Hepatocyte (in vitro differentiated cells): Measurements from ENCODE around the gene HOXD12. TPM values are rescaled to one million over a fixed set of nuclear protein-coding genes. Genes with fewer than 3 reads are reported as not detected.

ENCODE experiments used
- DNase-seq: peaks from one replicate; pipeline ENCODE4 v3.0.0-alpha.2; 2016; ENCODE audit warnings: low spot score
- H2AFZ ChIP-seq: fragments of 200-600 bp; sonication (generic); 2 replicates; pipeline ENCODE4 v1.6.0; 2016; ENCODE audit warnings: antibody characterized with exemption, mild to moderate bottlenecking
- H3K27ac ChIP-seq: fragments of 200-600 bp; sonication (generic); 2 replicates; pipeline ENCODE4 v1.5.1; 2016; ENCODE audit warnings: mild to moderate bottlenecking
- H3K27me3 ChIP-seq: fragments of 200-600 bp; sonication (generic); 2 replicates; pipeline ENCODE4 v1.6.1; 2016
- H3K36me3 ChIP-seq: fragments of 200-600 bp; sonication (generic); replicated peaks from 2 replicates; pipeline ENCODE4 v1.5.1; 2016; ENCODE audit warnings: low read depth; ENCODE audit not compliant: insufficient read depth
- H3K4me1 ChIP-seq: fragments of 200-600 bp; sonication (generic); 2 replicates; pipeline ENCODE4 v1.5.1; 2016; ENCODE audit warnings: mild to moderate bottlenecking, moderate library complexity; ENCODE audit not compliant: insufficient read depth
- H3K4me2 ChIP-seq: fragments of 200-600 bp; sonication (generic); 2 replicates; pipeline ENCODE4 v1.6.0; 2016
- H3K4me3 ChIP-seq: fragments of 200-600 bp; sonication (generic); 2 replicates; pipeline ENCODE4 v1.5.1; 2016; ENCODE audit warnings: mild to moderate bottlenecking
- H3K79me2 ChIP-seq: fragments of 200-600 bp; sonication (generic); 2 replicates; pipeline ENCODE4 v1.6.0; 2017; ENCODE audit warnings: mild to moderate bottlenecking
- H3K9me2 ChIP-seq: fragments of 200-600 bp; sonication (generic); replicated peaks from 2 replicates; pipeline ENCODE4 v1.6.0; 2017; ENCODE audit warnings: mild to moderate bottlenecking; ENCODE audit not compliant: insufficient read depth
- H3K9me3 ChIP-seq: fragments of 200-600 bp; sonication (generic); 2 replicates; pipeline ENCODE4 v1.5.1; 2016; ENCODE audit warnings: low read depth, mild to moderate bottlenecking
- H4K20me1 ChIP-seq: fragments of 200-600 bp; sonication (generic); 2 replicates; pipeline ENCODE4 v1.6.0; 2016; ENCODE audit warnings: mild to moderate bottlenecking; ENCODE audit not compliant: insufficient read depth, poor library complexity, severe bottlenecking
- EZH2 ChIP-seq: fragments of 200-600 bp; sonication (generic); IDR thresholded peaks from 2 replicates; pipeline ENCODE4 v1.6.1; 2016; ENCODE audit warnings: antibody characterized with exemption, mild to moderate bottlenecking, borderline replicate concordance
- EZH2phosphoT487 ChIP-seq: fragments of 200-600 bp; sonication (generic); IDR thresholded peaks from one replicate; pipeline ENCODE4 v1.6.1; 2018; ENCODE audit warnings: antibody characterized with exemption, mild to moderate bottlenecking, low read depth, moderate library complexity; ENCODE audit not compliant: unreplicated experiment, severe bottlenecking
- WGBS: methylation state at CpG from one replicate; pipeline ENCODE4 v1.1.6; 2016; ENCODE audit warnings: low lambda C conversion rate; ENCODE audit errors: missing lambda C conversion rate; 5-methylcytosine and 5-hydroxymethylcytosine counted together
- polyA plus RNA-seq: library from polyadenylated mRNA; unstranded; fragments of >200 nt; fragmentation: Nextera tagmentation; extraction: Ambion mirVana; gene quantifications from 2 replicates; pipeline ENCODE4 v1.2.1, GENCODE V29; 2016
- total RNA-seq: library from RNA; depleted of rRNA; stranded (reverse); fragments of >200 nt; gene quantifications from 2 replicates; pipeline ENCODE4 v1.2.3, GENCODE V29; 2014
- TF ChIP-seq, protein P1 (sequence below): fragments of 200-600 bp; sonication (generic); IDR thresholded peaks from 2 replicates; pipeline ENCODE4 v1.5.1; 2016; ENCODE audit warnings: antibody characterized with exemption, mild to moderate bottlenecking; ENCODE audit not compliant: poor library complexity

The HOXD12 gene
- total and polyA plus RNA-seq, 2 experiments from 2014 or later, result 3.3 to 29.0 TPM

DNA sequence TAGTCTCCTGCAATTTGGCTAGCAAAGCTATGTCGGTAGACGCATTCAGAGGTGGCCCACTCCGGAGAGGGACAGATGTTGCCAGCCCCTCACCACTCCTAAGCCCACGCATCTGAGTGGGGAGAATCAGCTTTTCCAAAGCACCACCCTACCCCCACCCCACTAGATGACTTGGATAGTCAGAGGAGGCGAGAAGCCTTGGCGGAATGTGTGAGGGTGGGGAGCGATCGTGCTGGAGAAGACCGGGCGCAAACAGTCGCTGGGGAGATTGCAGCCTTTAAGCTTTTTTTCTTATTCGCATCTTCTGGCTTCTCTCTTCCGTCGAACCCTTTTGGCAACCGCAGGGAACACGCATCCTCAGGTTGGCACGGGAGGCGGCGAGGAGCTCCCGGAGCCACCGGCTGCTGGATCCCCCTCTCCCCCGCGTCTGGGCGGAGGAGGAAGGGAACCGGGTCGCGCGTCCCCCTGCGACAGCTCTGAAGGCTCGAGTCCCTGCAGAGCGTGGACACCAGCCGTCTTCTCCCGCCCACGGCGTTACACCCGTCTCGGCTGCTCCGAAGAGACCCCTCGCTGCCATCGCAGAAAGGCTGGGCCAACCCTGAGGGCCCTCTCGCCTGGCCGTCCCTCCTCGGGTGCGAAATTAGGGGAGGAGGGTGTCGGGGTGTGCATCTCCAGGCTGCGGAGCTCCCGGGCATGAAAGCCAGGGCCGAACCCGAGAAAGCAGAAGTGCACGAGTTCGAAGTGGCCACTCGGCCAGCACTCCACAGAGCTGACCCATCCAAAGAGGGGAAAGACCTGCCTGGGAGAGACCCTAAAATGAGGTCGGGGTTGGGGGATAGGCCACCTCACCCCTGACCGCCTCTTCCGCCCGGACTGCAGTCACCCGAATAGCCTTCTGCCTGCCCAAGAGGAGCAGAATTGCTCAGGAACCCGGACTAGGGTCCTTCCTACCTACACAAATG, 28.0 kb upstream of the HOXD12 start:
- Histone ChIP-seq H3K9me3 (no peaks in the 10 kb centered on the region), H2AFZ (no peak overlapping the region), H3K9me2 (no peaks in the 10 kb centered on the region), H3K4me3 (no peak overlapping the region), H3K27ac (no peak overlapping the region), H3K4me2 (no peak overlapping the region), H4K20me1 (no peaks in the 10 kb centered on the region), H3K36me3 (no peaks in the 10 kb centered on the region), H3K27me3 (peaks cover 100% of the 10 kb centered on the region), H3K4me1 (no peaks in the 10 kb centered on the region), H3K79me2 (no peaks in the 10 kb centered on the region)
- no peak for DNase-seq
- TF ChIP-seq, protein P1, sequence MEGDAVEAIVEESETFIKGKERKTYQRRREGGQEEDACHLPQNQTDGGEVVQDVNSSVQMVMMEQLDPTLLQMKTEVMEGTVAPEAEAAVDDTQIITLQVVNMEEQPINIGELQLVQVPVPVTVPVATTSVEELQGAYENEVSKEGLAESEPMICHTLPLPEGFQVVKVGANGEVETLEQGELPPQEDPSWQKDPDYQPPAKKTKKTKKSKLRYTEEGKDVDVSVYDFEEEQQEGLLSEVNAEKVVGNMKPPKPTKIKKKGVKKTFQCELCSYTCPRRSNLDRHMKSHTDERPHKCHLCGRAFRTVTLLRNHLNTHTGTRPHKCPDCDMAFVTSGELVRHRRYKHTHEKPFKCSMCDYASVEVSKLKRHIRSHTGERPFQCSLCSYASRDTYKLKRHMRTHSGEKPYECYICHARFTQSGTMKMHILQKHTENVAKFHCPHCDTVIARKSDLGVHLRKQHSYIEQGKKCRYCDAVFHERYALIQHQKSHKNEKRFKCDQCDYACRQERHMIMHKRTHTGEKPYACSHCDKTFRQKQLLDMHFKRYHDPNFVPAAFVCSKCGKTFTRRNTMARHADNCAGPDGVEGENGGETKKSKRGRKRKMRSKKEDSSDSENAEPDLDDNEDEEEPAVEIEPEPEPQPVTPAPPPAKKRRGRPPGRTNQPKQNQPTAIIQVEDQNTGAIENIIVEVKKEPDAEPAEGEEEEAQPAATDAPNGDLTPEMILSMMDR, result no peak
- peak; percentile 61 for TF ChIP-seq EZH2
- 47% methylated on average over 57 of the region's 58 CpGs for WGBS

DNA sequence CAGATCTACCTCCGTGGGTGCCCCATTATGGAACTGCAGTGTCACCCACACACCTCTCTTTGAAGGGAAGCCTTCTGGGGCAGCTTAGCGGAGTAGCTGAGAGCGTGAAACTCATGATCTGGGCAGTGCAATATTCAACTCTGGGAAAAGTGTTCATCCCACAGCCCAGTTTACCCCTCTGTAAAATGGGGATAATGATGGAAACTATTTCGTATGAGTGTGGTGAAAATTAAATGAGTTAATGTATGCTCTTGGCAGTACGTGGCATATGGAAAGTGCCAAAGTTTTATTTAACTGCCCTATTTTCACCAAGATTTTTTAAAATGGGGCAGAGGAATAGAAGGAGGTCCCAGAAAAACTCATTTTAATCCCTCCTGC, 27.3 kb upstream of the HOXD12 start:
- H3K4me2 ChIP-seq, result no peak overlapping the region
- H3K36me3 ChIP-seq, result no peaks in the 10 kb centered on the region
- H4K20me1 ChIP-seq, result no peaks in the 10 kb centered on the region
- WGBS, result 62% methylated on average over 5 of the region's 5 CpGs
- H3K27ac ChIP-seq, result no peak overlapping the region
- no peak for DNase-seq
- no peaks in the 10 kb centered on the region for H3K79me2 ChIP-seq
- H3K9me3 ChIP-seq, result no peaks in the 10 kb centered on the region
- no peak overlapping the region for H2AFZ ChIP-seq
- no peaks in the 10 kb centered on the region for H3K9me2 ChIP-seq
- H3K4me1 ChIP-seq, result no peaks in the 10 kb centered on the region
- TF ChIP-seq EZH2phosphoT487, result peak; percentile 29
- peak; percentile 1 for TF ChIP-seq EZH2
- TF ChIP-seq, protein P1, result no peak
- no peak overlapping the region for H3K4me3 ChIP-seq
- H3K27me3 ChIP-seq, result peaks cover 100% of the 10 kb centered on the region

DNA sequence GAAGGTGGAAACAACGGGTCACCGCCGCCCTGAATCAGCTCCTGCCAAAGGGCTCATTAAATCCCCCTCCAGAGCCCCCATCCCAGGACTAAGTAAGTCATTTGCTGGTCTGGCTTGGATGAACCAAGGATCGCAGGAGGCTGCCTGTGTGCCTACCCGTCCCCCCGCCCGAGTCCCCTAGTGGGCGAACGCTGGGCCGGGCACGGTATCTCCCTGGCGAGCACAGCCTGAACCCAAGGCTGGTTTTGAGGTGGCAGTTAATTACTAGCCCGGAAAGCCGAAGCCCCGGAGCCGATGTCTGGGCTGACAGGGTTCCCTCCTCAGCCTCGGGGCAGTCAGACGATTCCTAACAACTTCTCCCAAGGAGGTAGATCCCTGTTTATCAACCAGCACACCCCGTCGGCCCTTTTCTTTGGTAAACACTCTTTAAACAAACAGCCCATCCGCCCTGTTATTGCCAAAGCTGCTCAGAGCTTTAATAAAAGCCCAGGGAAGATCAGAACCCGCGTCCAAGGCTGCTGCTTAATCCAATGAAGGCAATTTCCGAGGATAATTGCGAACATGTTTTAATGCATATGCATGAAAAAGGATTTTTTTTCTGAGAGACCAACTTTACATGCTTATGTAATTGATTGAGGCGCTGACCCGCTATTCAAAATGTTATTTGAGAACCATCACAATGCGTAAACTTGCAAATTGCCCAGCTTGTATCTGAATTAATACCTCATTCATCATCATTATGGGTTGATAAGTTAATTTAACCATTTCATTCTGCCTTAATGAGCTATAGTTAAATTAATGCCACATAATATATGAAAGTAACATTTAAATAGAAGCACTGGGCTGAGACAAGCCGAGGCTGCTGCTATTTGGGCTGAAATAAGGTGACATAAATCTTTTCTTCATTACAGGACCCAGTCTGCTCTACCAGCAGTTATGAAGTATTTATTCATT, 26.4 kb upstream of the HOXD12 start:
- no peaks in the 10 kb centered on the region for H3K36me3 ChIP-seq
- H4K20me1 ChIP-seq, result no peaks in the 10 kb centered on the region
- H3K9me3 ChIP-seq, result no peaks in the 10 kb centered on the region
- H2AFZ ChIP-seq, result no peak overlapping the region
- peaks cover 3% of the 10 kb centered on the region for H3K79me2 ChIP-seq
- peaks cover 97% of the 10 kb centered on the region for H3K27me3 ChIP-seq
- no peak overlapping the region for H3K4me3 ChIP-seq
- H3K9me2 ChIP-seq, result no peaks in the 10 kb centered on the region
- DNase-seq, result no peak
- WGBS, result 18% methylated on average over 25 of the region's 29 CpGs
- peak overlapping the region; percentile 38 for H3K4me2 ChIP-seq
- H3K27ac ChIP-seq, result peak overlapping the region; percentile 93
- TF ChIP-seq, protein P1, result no peak
- TF ChIP-seq EZH2 (no peak), EZH2phosphoT487 (no peak)
- H3K4me1 ChIP-seq, result no peaks in the 10 kb centered on the region
